H1 (cell line): ENCODE results near the gene L2HGDH. TPM values are rescaled to one million over a fixed set of nuclear protein-coding genes. Genes with fewer than 3 reads are reported as not detected.

ENCODE experiments used
- CHD2 ChIP-seq: IDR thresholded peaks from 2 replicates; pipeline ENCODE4 v1.6.1; 2012; ENCODE audit warnings: low read length, improper control_type of control experiment
- EP300 ChIP-seq, 2 experiments: IDR thresholded peaks; 1 replicate in 1 of 2; 2 replicates in 1 of 2; pipeline ENCODE4 v1.6.1; 2011 to 2012; ENCODE audit warnings: low read depth in 2 of 2, low read length in 2 of 2, mild to moderate bottlenecking in 2 of 2, borderline replicate concordance in 1 of 2, inconsistent platforms in 1 of 2, moderate library complexity in 1 of 2
- GABPA ChIP-seq: IDR thresholded peaks from 2 replicates; pipeline ENCODE4 v1.6.1; 2011; ENCODE audit warnings: mild to moderate bottlenecking, low read length, moderate library complexity, borderline replicate concordance; ENCODE audit not compliant: insufficient read depth
- HDAC2 ChIP-seq, 2 experiments: fragments of 300-600 bp in 1 of 2; sonication (generic) in 1 of 2; IDR thresholded peaks; 2 replicates each; pipeline ENCODE4 v1.6.1; 2011 to 2012; ENCODE audit warnings: low read depth in 2 of 2, low read length in 2 of 2, mild to moderate bottlenecking in 2 of 2, moderate library complexity in 2 of 2, borderline replicate concordance in 1 of 2, inconsistent platforms in 1 of 2
- POLR2A ChIP-seq, 2 experiments: IDR thresholded peaks; 1 replicate in 1 of 2; 2 replicates in 1 of 2; pipeline ENCODE4 v1.6.1; 2011; ENCODE audit warnings: low read depth in 2 of 2, low read length in 2 of 2, mild to moderate bottlenecking in 2 of 2; ENCODE audit errors: control extremely low read depth in 1 of 2
- POU5F1 ChIP-seq: IDR thresholded peaks from 2 replicates; pipeline ENCODE4 v1.6.1; 2011; ENCODE audit warnings: low read depth, mild to moderate bottlenecking, low read length, moderate library complexity
- RBBP5 ChIP-seq: IDR thresholded peaks from 2 replicates; pipeline ENCODE4 v1.7.1; 2012; ENCODE audit warnings: low read depth, mild to moderate bottlenecking, inconsistent platforms, low read length, moderate library complexity, borderline replicate concordance
- SP2 ChIP-seq: IDR thresholded peaks from 2 replicates; pipeline ENCODE4 v1.6.1; 2012; ENCODE audit warnings: mild to moderate bottlenecking, low read length, inconsistent platforms
- polyA plus RNA-seq, 7 experiments: library from polyadenylated mRNA; depleted of rRNA in 3 of 7; stranded (reverse) in 5 of 7; unstranded in 2 of 7; fragments of >200 nt in 5 of 7; fragments of 200-250 nt in 2 of 7; gene quantifications; 1 replicate in 5 of 7; 2 replicates in 1 of 7; 4 replicates in 1 of 7; pipeline versions ENCODE4 v1.2.1 to v1.2.3, GENCODE V29; 2011 to 2013; ENCODE audit warnings: missing spikeins in 2 of 7, mixed read lengths in 2 of 7
- total RNA-seq: library from RNA; stranded (reverse); fragmentation: NEBNext Ultra II Directional; extraction: Animal tissue kit (Norgen Biotek cat#: 25700); gene quantifications from 2 replicates; pipeline ENCODE4 v1.2.1, GENCODE V29; 2021

L2HGDH gene
- total and polyA plus RNA-seq, 2 of the 8 experiments (the other 6 are each of a cell fraction or from before 2014, with no cell fraction given) = 12.2 to 28.6 TPM

- TF ChIP-seq CHD2 = no peak
- no peak for TF ChIP-seq GABPA
- TF ChIP-seq HDAC2 (IDR thresholded peaks at IDR 0.05; ENCODE audit: borderline replicate concordance in 1 of 2, low read depth in 2 of 2, low read length in 2 of 2) = no peak
- no peak for TF ChIP-seq SP2
- TF ChIP-seq POU5F1 = no peak
- no peak for TF ChIP-seq EP300 (IDR thresholded peaks at IDR 0.05; ENCODE audit: borderline replicate concordance in 1 of 2, low read depth in 2 of 2, low read length in 2 of 2)
- TF ChIP-seq RBBP5 = no peak
- no peak for TF ChIP-seq POLR2A (IDR thresholded peaks at IDR 0.05; ENCODE audit: control extremely low read depth in 1 of 2, low read depth in 2 of 2, low read length in 2 of 2)
These were observed 82.3 kb downstream of the L2HGDH start (continued) for GRCh38 chr14:50229681-50230080.
